Tibial nerve (tissue), 4 donors: ENCODE results near the gene GNG10.

ENCODE experiments used
- CTCF ChIP-seq, 5 experiments: fragments of 200-600 bp in 3 of 5; fragments of 450-650 bp in 2 of 5; sonication (generic) in 3 of 5; IDR thresholded peaks; one replicate each; pipeline ENCODE4 v1.5.1; 2016 to 2019; ENCODE audit warnings: antibody characterized with exemption in 5 of 5, mild to moderate bottlenecking in 3 of 5, moderate library complexity in 2 of 5
- EP300 ChIP-seq, 2 donors: sonication (generic); formaldehyde crosslinking; IDR thresholded peaks; one replicate each; pipeline ENCODE4 v1.6.1; 2017; ENCODE audit warnings: antibody characterized with exemption in 2 of 2, mild to moderate bottlenecking in 1 of 2
- POLR2A ChIP-seq, 2 donors: fragments of 450-650 bp; IDR thresholded peaks; one replicate each; pipeline ENCODE4 v1.6.1; 2017; ENCODE audit warnings: antibody characterized with exemption in 2 of 2, mild to moderate bottlenecking in 2 of 2, moderate library complexity in 2 of 2

- TF ChIP-seq CTCF (IDR thresholded peaks at IDR 0.05) (no peak), POLR2A (IDR thresholded peaks at IDR 0.05) (no peak), EP300 (IDR thresholded peaks at IDR 0.05) (no peak)
These were observed 50.1 kb downstream of the GNG10 start for GRCh38 chr9:111711548-111711947.
